GM21423 (cell line): Measurements from ENCODE around the gene HOXB7.

Experiments used
- ATAC-seq: cut with Tn5 transposase; IDR thresholded peaks from one replicate; pipeline ENCODE4 v1.9.1; 2021; ENCODE audit warnings: mild to moderate bottlenecking, moderate library complexity; ENCODE audit not compliant: unreplicated experiment

The HOXB7 gene

DNA sequence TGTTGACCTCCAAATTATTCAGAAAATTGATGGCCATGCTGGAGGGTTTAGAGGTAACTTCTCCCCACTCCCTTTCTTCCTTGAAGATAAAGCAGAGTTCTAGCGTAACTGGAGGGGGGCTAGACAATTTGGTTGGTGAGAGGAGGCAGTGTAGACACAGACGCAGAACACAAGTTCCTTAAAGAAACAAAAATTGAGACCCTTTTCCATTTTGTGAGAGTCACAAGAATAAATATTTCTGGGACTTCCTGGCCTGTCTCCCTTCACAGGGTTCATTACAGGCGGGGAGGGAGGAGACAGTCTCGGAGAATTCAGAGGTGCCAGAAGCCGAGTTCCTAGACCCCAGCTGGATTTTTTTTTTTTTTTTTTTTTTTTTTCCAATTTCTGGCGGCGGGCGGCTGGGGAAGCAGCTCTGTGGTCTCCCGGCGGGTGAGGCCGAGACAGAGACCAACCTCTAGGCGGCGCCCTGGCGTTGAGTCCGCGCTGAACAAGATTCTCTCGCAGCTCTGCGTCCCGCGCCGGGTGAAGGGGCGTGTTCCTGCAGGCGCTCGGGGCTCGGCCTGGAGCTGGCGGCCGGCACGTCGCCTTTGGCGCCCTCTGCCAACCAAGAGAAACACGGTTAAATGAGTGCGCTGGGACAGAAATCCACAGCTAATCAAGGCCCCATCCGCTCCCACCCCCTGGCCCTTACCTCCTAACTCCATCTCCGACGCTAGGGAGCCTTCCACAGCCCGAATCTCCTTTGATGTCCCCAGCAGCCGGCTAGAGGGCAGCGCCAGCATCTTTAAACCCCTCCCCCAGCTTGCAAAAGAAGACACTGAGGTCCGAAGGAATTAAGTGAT is 25.6 kb upstream of the HOXB7 start:
- ATAC-seq: no peak

DNA sequence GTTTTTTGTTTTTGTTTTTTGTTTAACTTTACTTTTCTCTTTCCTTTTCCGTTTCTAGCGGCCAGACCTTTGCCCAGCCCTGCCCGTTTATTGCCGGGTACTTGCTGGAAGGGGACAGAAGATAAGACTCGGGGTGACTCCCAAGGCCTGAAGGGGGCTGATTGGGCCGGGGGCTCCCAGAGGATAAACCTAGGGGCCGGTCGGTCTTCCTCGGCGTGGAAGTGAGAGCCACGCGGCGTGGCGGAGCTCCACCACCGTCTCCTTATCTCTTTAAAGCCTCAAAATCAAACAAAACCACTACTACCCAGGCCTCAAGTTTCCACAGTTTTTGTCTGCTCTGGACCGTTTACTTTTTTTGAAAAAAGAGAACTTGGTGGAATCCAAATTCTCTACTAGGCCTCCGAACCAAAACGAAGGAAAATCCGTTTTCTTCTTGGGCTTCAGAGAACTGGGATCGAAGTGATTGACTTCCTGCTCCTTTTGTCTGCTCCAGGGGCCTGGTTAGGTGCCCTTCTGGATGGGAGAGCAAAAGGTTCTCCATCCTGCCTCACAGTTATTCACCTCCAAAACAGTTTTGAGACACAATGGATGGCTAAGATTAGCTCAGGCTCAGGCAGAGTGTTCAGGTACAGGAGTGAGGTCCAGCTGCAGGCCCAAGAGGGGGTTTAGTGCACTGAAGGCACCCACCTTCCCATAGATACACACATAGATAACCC is 23.8 kb upstream of the HOXB7 start:
- no peak for ATAC-seq

DNA sequence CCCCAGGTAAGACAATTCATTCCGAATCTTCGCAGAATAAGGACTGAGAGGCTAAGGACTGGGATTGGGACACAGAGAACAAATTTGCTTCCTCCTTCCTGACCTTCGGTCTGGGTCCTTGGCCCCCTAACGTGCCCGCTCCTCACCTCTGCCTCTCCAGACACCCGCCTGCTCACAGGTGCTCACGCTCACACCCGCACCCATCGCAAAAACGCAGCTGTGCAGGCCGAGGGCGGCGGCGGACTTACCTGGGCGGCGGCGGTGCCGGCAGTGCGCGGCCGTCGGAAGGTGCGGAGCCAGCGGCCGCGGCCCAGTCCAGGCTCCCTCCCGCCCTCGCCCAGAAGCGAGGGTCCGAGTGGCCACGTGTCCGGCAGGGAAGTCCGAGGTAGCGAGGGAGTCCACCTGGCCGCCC is 22.5 kb upstream of the HOXB7 start:
- no peak for ATAC-seq

DNA sequence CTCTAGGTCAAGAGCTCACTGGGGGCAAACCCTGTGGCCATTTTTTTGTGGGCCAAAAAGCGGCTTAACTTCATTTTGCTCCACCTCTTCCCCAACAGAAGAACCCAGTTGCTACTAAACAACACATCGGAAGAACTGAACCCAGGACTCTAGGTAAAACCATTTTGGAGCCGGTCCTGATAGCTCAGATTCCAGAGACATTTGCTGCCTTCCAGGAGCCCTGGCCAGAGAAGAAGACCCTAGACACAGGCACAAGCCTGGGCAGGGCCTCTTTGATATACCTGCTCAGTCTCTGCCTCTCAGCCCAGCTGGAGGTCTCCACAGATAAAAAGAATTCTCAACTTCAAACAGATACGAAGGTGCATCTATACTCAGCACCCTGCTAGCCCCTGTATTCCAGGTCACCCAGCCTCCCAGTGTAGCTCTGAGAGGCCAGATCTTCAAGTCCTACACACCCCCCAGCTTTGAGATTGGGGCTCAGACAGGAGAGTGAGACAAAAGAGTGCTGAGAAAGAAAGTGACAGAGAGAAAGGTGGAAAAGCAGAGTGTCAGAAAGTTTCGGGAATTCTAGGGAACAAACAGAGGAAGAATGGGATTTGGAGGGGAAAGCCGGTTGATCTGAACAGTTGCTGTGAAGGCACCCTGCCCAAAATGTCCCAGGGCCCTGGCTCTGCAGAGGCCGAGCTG is 21.9 kb upstream of the HOXB7 start:
- no peak for ATAC-seq

DNA sequence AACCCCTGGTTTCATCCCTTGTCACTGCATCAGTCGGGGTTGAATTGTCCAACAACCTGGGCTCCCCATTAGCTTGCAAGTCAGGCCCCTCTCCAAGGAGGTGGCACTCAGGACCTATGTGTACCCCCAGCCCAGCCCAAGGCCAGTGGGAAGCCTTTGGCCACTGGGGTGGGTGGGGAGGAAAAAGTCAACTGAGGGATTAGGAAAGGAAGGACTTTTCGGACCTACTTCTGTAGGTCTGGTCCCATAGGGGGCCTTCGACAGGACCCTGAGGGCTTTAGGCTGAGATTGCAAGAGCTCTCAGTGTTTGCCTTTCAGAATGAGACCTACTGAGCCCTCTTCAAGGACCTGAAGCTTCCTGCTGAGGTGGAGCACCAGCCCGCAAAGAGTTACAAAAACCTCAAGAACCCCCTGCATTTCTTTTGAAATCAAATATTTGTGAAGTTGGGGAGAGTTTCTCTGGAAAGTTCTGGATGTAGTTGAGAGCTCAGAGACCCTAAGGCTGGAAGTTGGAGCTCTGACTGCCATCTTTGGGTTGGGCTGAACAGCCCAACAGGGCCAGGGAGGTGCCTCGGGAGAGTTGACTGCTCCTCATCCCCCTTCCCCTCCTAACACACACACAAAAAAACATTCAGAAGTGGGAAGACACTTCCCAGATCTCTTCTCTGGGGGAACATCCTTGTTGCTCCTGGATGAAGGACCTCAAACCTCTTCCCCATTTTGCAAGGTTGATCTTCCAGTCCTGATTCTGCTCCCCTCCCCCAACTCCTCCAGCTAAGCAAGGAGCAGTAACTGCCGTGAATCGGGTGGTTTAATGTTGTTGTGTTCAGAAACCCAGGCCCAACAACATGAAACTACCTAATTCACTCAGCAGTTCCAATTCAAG is 21.1 kb upstream of the HOXB7 start:
- ATAC-seq: no peak

DNA sequence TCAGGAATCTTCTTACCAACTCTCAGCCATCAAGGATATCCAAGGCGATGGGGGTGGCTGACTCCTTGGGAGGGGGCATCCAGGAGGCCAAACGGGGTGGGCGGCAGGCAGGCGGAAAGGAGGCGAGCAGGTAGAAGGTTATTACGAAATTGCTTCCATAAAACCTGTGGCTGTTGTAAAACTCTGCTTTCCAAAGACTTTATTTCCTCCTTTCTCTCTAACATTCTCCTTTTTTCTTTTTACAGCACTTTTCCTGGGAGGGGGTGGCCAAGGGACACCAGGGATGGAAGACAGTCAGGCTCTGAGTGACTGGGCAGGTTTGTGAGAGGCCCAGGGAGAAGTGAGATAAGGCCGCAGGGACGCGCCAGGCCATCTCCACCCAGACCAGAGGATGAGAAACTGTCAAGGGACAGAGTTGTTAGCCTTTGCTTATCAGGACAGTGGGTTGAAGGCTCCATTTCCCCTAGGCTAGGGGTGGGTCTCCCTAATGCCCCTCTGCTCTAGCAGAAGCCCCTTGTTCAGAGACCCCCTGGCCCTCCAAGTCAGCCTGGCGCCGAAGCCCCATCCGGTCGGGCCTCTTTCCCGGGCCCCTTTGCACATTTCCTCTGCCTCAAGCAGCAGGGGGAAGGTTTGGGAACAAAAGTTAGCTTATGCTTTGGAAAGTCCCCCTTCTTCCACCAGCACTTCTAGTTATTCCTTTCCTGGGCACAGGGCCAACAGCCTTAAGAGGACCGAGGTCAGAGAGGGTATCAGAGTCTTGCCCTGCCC is 20.3 kb upstream of the HOXB7 start:
- no peak for ATAC-seq

DNA sequence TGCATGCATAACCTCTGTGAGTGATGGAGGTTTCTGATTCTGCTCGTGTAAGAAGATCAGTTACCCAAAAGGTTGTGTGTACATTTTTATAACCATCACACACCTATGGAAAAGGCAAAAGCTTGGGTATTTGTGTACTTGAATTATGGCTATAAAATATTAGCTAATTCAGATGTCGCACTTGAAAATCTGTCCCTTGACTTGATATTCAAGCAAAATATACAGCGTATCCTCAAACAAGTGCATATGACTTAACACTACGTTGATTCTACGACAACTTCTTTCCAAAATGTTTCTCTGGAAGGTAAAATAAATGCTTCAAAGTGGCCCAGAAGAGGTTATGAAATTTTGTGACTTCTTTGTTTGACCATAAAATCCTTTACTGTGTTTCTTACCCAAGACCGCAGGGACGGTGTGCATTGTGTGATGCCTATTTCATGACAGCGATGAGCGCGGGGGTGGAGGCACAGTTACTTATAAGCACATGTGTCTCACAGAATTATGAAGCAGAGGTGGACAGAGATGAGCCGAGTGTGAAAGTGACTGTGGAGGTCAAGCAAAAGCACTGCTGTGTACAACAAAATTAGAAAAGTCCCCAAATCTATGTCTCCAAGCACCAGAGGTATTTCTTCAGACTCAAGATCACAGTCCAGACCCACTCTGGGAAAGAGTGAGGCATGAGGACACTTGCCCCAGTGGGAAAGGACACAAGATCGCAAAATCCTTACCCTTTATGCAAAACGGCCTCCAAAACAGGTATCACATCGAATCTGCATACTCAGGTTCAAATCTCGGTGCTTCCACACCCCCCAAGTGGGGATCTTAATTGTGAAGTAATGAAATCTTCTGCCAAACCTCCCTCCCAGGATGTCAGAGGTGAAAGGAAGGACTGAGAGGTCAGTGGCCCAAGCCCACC is 19.4 kb upstream of the HOXB7 start:
- ATAC-seq: no peak

DNA sequence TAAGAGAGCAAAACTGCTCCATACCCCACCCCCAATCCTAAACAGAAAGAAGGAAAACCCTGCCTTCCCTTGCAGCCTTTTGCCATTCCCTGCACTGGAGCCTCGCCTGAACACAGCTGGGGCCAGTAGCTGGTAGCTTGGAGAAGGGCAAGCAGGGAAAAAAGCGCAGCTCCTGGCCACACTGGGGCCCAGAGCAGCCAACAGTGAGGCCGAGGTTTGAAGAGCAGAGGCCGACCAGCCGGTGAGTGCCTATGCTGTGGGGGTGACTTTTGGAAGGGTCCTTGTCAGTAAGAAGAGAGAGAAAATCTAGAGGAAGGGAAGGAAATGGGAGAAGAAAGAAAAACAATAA is 18.6 kb upstream of the HOXB7 start:
- no peak for ATAC-seq

DNA sequence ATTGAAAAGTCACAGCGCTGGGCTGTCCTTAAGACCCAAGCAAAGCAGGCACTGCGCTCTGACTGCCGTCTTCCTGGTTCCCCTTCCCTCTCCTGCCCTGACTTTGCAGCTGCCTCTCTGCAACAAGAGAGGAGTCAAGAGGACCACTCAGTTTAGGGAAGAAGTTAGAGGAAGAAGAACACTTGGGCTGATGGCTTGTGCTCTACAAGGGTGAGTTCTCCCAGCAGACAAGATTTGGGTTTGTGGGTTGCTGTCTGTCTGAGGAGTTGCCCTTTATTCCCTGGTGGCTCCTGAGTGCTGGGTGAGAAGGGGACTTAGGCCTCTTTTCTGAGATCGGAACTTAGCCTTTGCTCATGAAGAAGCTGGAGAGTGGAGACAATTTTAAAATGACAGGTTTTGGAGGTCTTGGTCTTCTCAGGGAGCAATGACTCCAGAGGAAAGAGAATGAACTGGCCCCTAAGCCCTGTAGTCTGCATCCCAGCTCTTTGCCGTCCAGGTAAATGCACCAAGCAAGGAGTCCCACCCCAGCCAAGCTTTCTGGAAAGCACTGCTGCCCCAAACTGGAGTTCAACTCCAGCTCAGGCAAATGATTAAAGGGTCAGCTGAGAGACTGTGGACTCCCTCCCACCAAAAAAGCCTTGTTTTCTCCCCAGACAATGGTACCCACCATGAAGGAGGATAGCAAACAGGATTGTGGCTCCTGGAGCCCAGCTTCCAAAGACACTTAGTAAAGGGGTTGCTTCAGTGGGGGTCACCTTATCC is 18.0 kb upstream of the HOXB7 start:
- ATAC-seq: no peak

DNA sequence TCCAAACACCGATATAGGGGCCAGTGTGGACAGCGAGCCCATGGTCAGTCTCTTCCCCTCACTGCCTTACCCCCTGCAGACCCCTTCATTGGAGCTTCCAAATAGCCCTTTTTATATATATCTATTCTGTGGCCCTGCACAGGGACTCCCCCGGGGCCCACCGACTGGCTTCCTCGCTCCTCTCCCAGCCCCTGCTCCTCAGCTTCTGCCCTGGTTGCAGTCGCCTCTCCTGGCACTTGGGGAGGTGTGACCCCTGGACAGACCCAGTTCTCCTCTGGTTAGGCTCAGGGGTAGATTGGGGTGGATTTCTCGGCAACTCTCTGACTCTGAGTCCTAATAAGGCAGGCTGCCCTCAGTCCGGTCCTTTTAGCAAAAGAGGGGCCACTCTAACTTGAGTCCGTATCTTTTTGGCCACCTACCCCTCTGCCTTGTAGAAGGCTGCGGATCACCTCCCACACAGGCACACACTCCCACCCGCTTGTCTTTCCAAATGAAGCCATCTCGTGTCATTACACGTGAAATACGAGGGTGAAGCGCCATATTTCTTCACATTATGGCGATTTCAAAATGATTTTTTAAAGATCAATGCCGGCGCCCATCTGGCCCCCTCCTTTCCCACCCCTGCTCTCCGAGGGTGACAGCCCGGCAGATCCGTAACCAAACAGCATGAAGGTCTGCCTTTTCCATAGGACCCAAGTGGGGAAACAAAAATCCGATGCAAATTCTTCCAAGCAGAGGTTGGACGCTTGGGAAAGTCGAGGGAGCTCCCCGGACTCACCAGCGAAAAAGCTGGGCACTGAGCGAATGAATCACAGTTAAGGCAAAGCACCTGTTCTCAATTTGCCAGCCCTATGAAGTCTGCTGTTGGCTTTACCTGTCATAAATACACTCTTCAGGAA is 17.1 kb upstream of the HOXB7 start:
- ATAC-seq: no peak

DNA sequence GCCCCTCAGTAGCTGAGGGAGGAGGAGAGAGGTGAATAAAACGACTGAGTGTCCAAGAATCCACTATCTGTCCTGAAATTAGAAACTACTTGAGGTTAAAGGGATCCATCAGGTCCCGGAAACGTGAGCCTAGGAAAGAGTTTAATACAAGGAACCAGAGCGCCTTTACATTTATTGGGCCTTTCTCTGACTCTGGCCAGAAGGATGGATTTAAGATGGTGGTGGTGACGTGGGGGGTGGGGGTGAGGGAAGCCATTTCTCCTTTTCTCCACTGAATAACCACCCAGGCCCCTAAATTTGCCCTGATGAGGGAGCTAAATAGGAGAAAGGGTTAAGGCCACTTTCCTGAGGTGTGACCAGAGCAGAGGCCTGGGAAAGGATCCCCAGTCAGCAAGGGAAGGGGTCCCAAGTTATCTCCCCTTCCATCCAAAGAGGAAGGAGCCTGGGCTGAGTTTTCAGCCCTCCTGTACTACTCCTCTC is 16.3 kb upstream of the HOXB7 start:
- ATAC-seq: no peak

DNA sequence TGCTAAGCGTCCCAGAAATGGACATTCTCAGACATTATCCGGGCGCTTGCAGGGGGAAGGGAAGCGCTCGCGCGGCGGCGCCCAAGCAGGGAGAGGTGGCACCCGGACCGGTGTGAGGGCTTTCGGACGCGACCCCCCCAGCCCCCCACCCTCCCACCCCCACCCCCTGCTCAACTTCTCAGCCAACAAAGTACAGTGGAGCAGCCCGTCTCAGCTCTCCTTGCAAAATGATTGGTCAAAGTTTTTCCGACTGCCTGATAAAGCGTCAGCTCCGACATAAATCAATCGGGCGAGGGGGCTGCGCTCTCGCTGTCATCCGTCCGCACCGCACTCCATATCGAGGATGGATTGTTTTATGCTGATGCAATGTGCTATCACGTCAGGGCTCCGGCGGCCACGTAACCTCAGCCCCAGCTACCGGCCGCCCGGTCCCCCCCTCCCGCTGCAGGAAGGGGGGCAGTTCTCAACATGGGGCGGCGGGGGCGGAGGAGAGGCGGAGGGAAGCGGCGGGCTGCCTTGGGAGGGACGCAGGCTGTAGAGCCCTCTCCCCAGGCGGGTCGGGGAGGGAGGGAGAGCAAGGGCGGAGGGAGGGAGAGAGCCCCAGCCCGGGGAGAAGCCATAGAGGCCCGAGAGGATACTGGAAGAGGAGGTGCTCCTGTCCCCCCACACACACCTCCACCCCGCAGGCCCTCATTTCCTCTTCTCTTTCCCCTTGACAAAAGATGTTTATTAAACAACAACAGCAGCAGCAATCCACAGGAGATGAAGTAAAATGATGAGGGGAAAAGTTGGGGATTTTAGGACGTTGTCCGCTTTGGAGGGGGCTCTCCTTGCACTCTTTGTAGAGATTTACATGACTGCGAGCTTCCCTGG is 15.7 kb upstream of the HOXB7 start, which contains the start of gene HOXB9:
HOXB9 (minus strand) TSS at position 114 of the 873 bp plus-strand sequence; CDS start at position 25, 89 bp downstream.
- ATAC-seq: no peak

DNA sequence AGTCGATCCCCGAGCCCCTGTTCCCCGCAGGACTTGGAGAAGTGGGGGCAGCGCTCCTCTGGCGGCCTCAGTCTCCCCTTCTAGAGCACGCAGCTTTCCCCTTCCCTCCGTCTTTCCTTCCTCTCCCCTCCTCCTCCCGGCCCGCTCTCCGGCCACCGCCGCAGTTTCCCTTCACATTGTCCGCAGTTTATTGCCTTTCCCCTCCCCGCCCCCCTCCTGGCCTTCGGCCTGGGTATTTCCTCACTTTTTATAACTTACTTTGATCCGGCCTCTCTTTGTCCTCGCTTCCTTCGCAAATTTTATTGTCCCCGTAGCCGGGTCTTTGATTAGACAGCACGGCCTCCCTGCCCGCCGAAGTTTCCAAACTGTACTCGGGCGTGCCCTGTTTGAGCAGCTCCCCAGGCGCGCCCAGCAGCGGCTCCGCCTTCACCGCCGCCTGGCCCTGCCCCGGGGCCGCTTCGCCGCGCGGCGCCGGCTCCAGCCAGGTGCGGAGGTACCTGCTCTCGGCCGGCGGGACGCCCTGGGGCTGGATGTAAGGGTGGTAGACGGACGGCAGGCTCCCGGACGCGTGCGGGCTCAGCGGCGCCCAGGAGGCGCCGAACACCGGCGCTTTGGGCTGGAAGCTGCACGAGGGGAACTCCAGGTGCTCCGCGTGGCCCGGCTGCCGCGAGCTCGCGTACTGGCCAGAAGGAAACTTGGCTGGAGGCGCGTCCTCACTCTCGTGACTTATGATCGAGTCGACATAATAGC is 14.9 kb upstream of the HOXB7 start:
- no peak for ATAC-seq

DNA sequence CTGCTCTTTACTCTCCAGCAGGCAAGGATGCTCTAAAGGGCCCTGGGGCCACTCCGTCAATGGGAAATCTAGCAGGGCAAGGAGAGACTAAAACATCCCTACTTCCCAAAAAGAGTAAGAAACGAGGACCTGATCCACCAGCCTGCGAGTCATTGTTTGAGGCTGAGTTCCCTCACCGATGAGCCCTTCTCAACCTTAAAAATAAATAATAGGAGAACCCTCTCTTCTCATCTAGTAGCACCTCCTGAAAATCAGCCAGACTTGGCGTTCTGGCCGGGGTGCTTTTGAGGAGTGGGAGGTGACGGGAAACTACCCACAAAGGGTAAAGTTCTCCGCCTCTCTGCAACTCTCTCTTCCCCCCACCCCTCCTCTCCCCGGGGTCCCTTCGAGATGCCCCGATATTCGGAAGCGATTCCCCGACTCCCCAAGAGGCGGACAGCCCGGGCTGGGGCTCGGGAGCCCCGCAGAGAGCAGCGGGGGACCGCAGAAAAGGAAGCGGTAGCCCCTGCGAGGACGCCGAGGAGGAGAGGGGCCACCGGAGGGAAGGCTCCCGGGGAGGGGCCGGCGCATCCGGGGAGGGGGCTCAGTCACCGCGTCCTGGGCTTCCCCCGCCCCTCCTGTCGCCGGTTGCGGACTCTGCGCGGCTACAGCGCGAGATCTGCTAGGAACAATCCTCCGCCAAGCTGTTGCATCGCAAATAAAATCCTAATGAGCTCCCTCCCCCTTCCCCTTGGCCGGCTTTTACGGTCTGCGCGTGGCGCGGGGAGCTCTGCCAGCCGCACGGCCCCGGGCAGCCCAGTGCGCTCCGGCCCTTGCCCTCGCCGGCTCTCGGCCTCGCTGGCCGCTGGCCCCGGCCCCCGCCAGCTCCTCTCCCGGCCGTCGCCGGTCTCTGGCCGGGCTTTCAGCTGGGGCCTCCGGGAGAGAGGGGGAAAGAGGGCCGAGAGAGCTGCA is 14.0 kb upstream of the HOXB7 start:
- ATAC-seq: no peak
